HG03280 (cell line): ENCODE results near the gene MGAT4B.

Source experiments
- ATAC-seq: cut with Tn5 transposase; IDR thresholded peaks from one replicate; pipeline ENCODE4 v1.9.1; 2021; ENCODE audit warnings: mild to moderate bottlenecking, moderate library complexity; ENCODE audit not compliant: unreplicated experiment

Gene MGAT4B

GRCh38 chr5:179773686-179774040 lies 33.0 kb downstream of the MGAT4B start:
- no peak for ATAC-seq

GRCh38 chr5:179772351-179772750 lies 34.3 kb downstream of the MGAT4B start:
- ATAC-seq = no peak

GRCh38 chr5:179771311-179771895 lies 35.3 kb downstream of the MGAT4B start:
- ATAC-seq = no peak

- ATAC-seq = no peak
These were observed 36.9 kb downstream of the MGAT4B start for GRCh38 chr5:179769796-179770195.

GRCh38 chr5:179769271-179769670 lies 37.4 kb downstream of the MGAT4B start:
- ATAC-seq = no peak

- ATAC-seq = no peak
These were observed 38.2 kb downstream of the MGAT4B start for GRCh38 chr5:179768326-179769085.

- ATAC-seq = no peak
These were observed 39.1 kb downstream of the MGAT4B start for GRCh38 chr5:179767496-179768100.

GRCh38 chr5:179766726-179767455 lies 39.8 kb downstream of the MGAT4B start:
- no peak for ATAC-seq

GRCh38 chr5:179766021-179766725 lies 40.5 kb downstream of the MGAT4B start:
- ATAC-seq = no peak

- no peak for ATAC-seq
These were observed 41.3 kb downstream of the MGAT4B start for GRCh38 chr5:179765400-179765799.

GRCh38 chr5:179764056-179764455 lies 42.6 kb downstream of the MGAT4B start:
- ATAC-seq = no peak

- ATAC-seq = no peak
These were observed 43.3 kb downstream of the MGAT4B start for GRCh38 chr5:179763215-179763945.

GRCh38 chr5:179762781-179763176 lies 43.9 kb downstream of the MGAT4B start:
- no peak for ATAC-seq

- no peak for ATAC-seq
These were observed 44.4 kb downstream of the MGAT4B start for GRCh38 chr5:179762079-179762780.

GRCh38 chr5:179759581-179760551 lies 46.8 kb downstream of the MGAT4B start:
- peak; percentile 47 for ATAC-seq

GRCh38 chr5:179758955-179759354 lies 47.7 kb downstream of the MGAT4B start:
- ATAC-seq = no peak

- ATAC-seq = no peak
These were observed 51.6 kb downstream of the MGAT4B start for GRCh38 chr5:179755022-179755421.

GRCh38 chr5:179753971-179754370 lies 52.7 kb downstream of the MGAT4B start:
- no peak for ATAC-seq
